ENCODE data around the gene AFF3.

DNA sequence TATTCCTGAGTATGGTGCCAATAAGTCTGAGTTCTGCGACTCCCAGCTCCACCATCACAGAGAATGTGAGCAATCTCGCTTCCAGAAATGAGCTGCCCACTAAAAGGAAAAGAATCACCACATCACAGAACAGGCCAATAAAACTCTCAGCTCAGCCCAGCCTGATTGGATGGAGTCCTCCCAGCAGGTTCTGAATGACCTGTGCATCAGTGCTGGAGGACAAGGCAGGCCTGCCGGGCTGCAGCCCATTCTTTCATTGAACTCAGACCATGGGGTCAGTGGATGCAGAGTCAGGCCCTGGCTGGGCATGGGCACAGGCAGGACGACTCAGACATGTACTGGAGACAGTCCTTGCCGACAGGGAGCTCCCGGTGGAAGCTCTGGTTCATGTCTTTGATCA lies 519.9 kb downstream of the AFF3 start:
- TF ChIP-seq, protein P1, sequence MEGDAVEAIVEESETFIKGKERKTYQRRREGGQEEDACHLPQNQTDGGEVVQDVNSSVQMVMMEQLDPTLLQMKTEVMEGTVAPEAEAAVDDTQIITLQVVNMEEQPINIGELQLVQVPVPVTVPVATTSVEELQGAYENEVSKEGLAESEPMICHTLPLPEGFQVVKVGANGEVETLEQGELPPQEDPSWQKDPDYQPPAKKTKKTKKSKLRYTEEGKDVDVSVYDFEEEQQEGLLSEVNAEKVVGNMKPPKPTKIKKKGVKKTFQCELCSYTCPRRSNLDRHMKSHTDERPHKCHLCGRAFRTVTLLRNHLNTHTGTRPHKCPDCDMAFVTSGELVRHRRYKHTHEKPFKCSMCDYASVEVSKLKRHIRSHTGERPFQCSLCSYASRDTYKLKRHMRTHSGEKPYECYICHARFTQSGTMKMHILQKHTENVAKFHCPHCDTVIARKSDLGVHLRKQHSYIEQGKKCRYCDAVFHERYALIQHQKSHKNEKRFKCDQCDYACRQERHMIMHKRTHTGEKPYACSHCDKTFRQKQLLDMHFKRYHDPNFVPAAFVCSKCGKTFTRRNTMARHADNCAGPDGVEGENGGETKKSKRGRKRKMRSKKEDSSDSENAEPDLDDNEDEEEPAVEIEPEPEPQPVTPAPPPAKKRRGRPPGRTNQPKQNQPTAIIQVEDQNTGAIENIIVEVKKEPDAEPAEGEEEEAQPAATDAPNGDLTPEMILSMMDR (IDR thresholded peaks at IDR 0.05; ENCODE audit: poor library complexity): no peak
- TF ChIP-seq EZH2 (IDR thresholded peaks at IDR 0.05; ENCODE audit: borderline replicate concordance): no peak

Data from hepatocyte (in vitro differentiated cells).